Measurements from ENCODE around the gene BCAN.
"Not testable (repeated sequence)": the region's sequence is repeated elsewhere in the genome, so short reads cannot be mapped to it uniquely, and the experiment has no call there.

BCAN gene

GRCh38 chr1:156618853-156619581 lies 22.9 kb upstream of the BCAN start, which contains the start of gene HAPLN2:
Gene HAPLN2, plus strand, starts transcription at chr1:156619415. Its CDS starts 4,076 bp downstream, at chr1:156623491.
- no peak for DNase-seq

- no peak for DNase-seq
These were observed 22.3 kb upstream of the BCAN start for GRCh38 chr1:156619582-156619955.

GRCh38 chr1:156622581-156623297 lies 19.2 kb upstream of the BCAN start:
- DNase-seq: no peak

GRCh38 chr1:156623946-156624813 lies 17.7 kb upstream of the BCAN start:
- DNase-seq: peak; percentile 38

GRCh38 chr1:156624814-156625435 lies 17.0 kb upstream of the BCAN start:
- DNase-seq: no peak

- DNase-seq: peak; percentile 38
These were observed 16.4 kb upstream of the BCAN start for GRCh38 chr1:156625436-156626078.

GRCh38 chr1:156626079-156626438 lies 15.9 kb upstream of the BCAN start:
- no peak for DNase-seq

- DNase-seq: no peak
These were observed 14.5 kb upstream of the BCAN start for GRCh38 chr1:156627313-156627880.

GRCh38 chr1:156629823-156630449 lies 12.0 kb upstream of the BCAN start:
- DNase-seq: no peak

GRCh38 chr1:156631152-156631551 lies 10.8 kb upstream of the BCAN start:
- DNase-seq: not testable (repeated sequence)

- DNase-seq: no peak
These were observed 9.6 kb upstream of the BCAN start for GRCh38 chr1:156632355-156632754.

- DNase-seq: no peak
These were observed 3.5 kb upstream of the BCAN start for GRCh38 chr1:156638189-156638985.

- DNase-seq: no peak
These were observed 2.3 kb upstream of the BCAN start for GRCh38 chr1:156639601-156640101.

GRCh38 chr1:156640842-156641706 lies 843 bp upstream of the BCAN start:
- DNase-seq: no peak

GRCh38 chr1:156642265-156643048 lies 540 bp downstream of the BCAN start:
- DNase-seq: no peak

GRCh38 chr1:156643049-156643777 lies 1.3 kb downstream of the BCAN start:
- DNase-seq: no peak

GRCh38 chr1:156643778-156644092 lies 1.8 kb downstream of the BCAN start:
- no peak for DNase-seq

GRCh38 chr1:156644146-156644545 lies 2.2 kb downstream of the BCAN start:
- DNase-seq: no peak

Measured in stimulated activated CD4-positive, alpha-beta T cell treated with anti-CD3 and anti-CD28 coated beads, Interleukin-1b, Interleukin-23, amount 100 ng/mL, for 48 hours (primary cell).